ENCODE measurements around the gene ELMO1.

Gene ELMO1

GRCh38 chr7:37430171-37430570 is 18.5 kb downstream of the ELMO1 start:
- DNase-seq, result no peak

- no peak for DNase-seq
Measured at GRCh38 chr7:37429435-37429791, 19.3 kb downstream of the ELMO1 start.

GRCh38 chr7:37428681-37429434 is 19.8 kb downstream of the ELMO1 start:
- DNase-seq, result no peak

- no peak for DNase-seq
Measured at GRCh38 chr7:37427276-37427940, 21.3 kb downstream of the ELMO1 start.

- no peak for DNase-seq
Measured at GRCh38 chr7:37425498-37425897, 23.2 kb downstream of the ELMO1 start.

- no peak for DNase-seq
Measured at GRCh38 chr7:37424995-37425394, 23.7 kb downstream of the ELMO1 start.

GRCh38 chr7:37424521-37424920 is 24.1 kb downstream of the ELMO1 start:
- no peak for DNase-seq

- DNase-seq, result no peak
Measured at GRCh38 chr7:37421861-37422500, 26.7 kb downstream of the ELMO1 start.

- DNase-seq, result no peak
Measured at GRCh38 chr7:37420946-37421695, 27.5 kb downstream of the ELMO1 start.

- DNase-seq, result no peak
Measured at GRCh38 chr7:37419496-37419895, 29.2 kb downstream of the ELMO1 start.

- DNase-seq, result no peak
Measured at GRCh38 chr7:37418381-37418780, 30.3 kb downstream of the ELMO1 start.

GRCh38 chr7:37417107-37417474 is 31.6 kb downstream of the ELMO1 start:
- DNase-seq, result no peak

- no peak for DNase-seq
Measured at GRCh38 chr7:37416378-37417106, 32.1 kb downstream of the ELMO1 start.

- no peak for DNase-seq
Measured at GRCh38 chr7:37415629-37416028, 33.0 kb downstream of the ELMO1 start.

GRCh38 chr7:37414352-37414983 is 34.2 kb downstream of the ELMO1 start:
- no peak for DNase-seq

- no peak for DNase-seq
Measured at GRCh38 chr7:37411444-37412034, 37.1 kb downstream of the ELMO1 start.

GRCh38 chr7:37410305-37411229 is 38.1 kb downstream of the ELMO1 start:
- DNase-seq, result no peak

- DNase-seq, result no peak
Measured at GRCh38 chr7:37409461-37409860, 39.2 kb downstream of the ELMO1 start.

- no peak for DNase-seq
Measured at GRCh38 chr7:37408291-37409228, 40.1 kb downstream of the ELMO1 start.
